Endothelial cell of umbilical vein (primary cell): ENCODE measurements around the gene SAMD14. TPM values are rescaled to one million over a fixed set of nuclear protein-coding genes. Genes with fewer than 3 reads are reported as not detected.

Experiments used
- BruUV-seq: library from RNA; stranded (reverse); fragments of 400-500 nt; replicated peaks from 2 replicates; lab custom pipeline; 2021; lab: Mats Ljungman, UMichigan
- CTCF ChIA-PET: fragments of 300-600, 350-600 bp; sonication (Branson Sonifier 250); formaldehyde crosslinking; loops from one replicate; lab custom pipeline; 2021; ENCODE audit warnings: antibody characterized with exemption, inconsistent platforms; lab: Charles Lee
- POLR2A ChIA-PET: fragments of 300-600, 350-600 bp; sonication (Branson Sonifier 250); formaldehyde crosslinking; loops from one replicate; lab custom pipeline; 2021; ENCODE audit warnings: antibody characterized with exemption, inconsistent platforms; lab: Charles Lee
- DNase-seq: peaks from one replicate; pipeline ENCODE4 v3.0.0-alpha.2; 2011; ENCODE audit warnings: low read depth, low spot score
- FAIRE-seq: peaks from 2 replicates; lab custom pipeline; 2011; peaks lifted over from hg19 to GRCh38; lab: Jason Lieb, UNC
- H2AFZ ChIP-seq: 2 replicates; pipeline ENCODE4 v1.6.0; 2012; ENCODE audit warnings: low read depth, low read length, control low read depth, inconsistent platforms
- H3K27ac ChIP-seq: 2 replicates; pipeline ENCODE4 v1.5.1; 2011; ENCODE audit warnings: low read depth, mild to moderate bottlenecking, control low read depth, low read length, moderate library complexity; ENCODE audit not compliant: insufficient read depth
- H3K27me3 ChIP-seq, 2 experiments: 2 replicates each; pipeline versions ENCODE4 v1.6.0 to v1.6.1; 2011; ENCODE audit warnings: low read length in 2 of 2, mixed read lengths in 1 of 2; ENCODE audit not compliant: control insufficient read depth in 2 of 2, insufficient read depth in 2 of 2
- H3K36me3 ChIP-seq, 2 experiments: 2 replicates in 1 of 2; 3 replicates in 1 of 2; pipeline ENCODE4 v1.5.1; 2011; ENCODE audit warnings: low read length in 2 of 2, mild to moderate bottlenecking in 1 of 2, moderate library complexity in 1 of 2; ENCODE audit not compliant: control insufficient read depth in 2 of 2, insufficient read depth in 2 of 2; ENCODE audit errors: extremely low read depth in 1 of 2
- H3K4me1 ChIP-seq: 3 replicates; pipeline ENCODE4 v1.5.1; 2011; ENCODE audit warnings: mild to moderate bottlenecking, low read length; ENCODE audit not compliant: control insufficient read depth, insufficient read depth; ENCODE audit errors: extremely low read depth
- H3K4me2 ChIP-seq: 2 replicates; pipeline ENCODE4 v1.6.1; 2011; ENCODE audit warnings: low read length, control low read depth, mixed read lengths; ENCODE audit not compliant: insufficient read depth
- H3K4me3 ChIP-seq, 3 experiments: fragments of 200-600 bp in 1 of 3; sonication (generic), shearing (Covaris generic) in 1 of 3; replicated peaks in 1 of 3; 2 replicates each; pipeline ENCODE4 v1.5.1; 2011 to 2016; ENCODE audit warnings: control low read depth in 3 of 3, low read length in 3 of 3, mild to moderate bottlenecking in 2 of 3, inconsistent platforms in 1 of 3, low read depth in 1 of 3, moderate library complexity in 1 of 3; ENCODE audit not compliant: insufficient read depth in 1 of 3
- H3K79me2 ChIP-seq: 2 replicates; pipeline ENCODE4 v1.6.0; 2012; ENCODE audit warnings: low read length, inconsistent platforms; ENCODE audit not compliant: control insufficient read depth, insufficient read depth
- H3K9ac ChIP-seq: replicated peaks from 2 replicates; pipeline ENCODE3; 2011; ENCODE audit warnings: low read length, control low read depth; ENCODE audit not compliant: insufficient read depth; ENCODE audit errors: extremely low read depth
- H3K9me1 ChIP-seq: replicated peaks from 3 replicates; pipeline ENCODE4 v1.6.0; 2011; ENCODE audit warnings: mild to moderate bottlenecking, low read length; ENCODE audit not compliant: control insufficient read depth, insufficient read depth; ENCODE audit errors: extremely low read depth
- H3K9me3 ChIP-seq: replicated peaks from 2 replicates; pipeline ENCODE4 v1.5.1; 2012; ENCODE audit warnings: low read length, inconsistent platforms; ENCODE audit not compliant: control insufficient read depth, insufficient read depth
- H4K20me1 ChIP-seq: replicated peaks from 2 replicates; pipeline ENCODE3; 2011; ENCODE audit warnings: mild to moderate bottlenecking, low read length; ENCODE audit not compliant: control insufficient read depth, insufficient read depth; ENCODE audit errors: extremely low read depth
- EZH2 ChIP-seq: IDR thresholded peaks from 2 replicates; pipeline ENCODE4 v1.6.1; 2012; ENCODE audit warnings: borderline replicate concordance, low read depth, mild to moderate bottlenecking, moderate library complexity, low read length, inconsistent platforms; ENCODE audit not compliant: severe bottlenecking
- FOS ChIP-seq: IDR thresholded peaks from 2 replicates; pipeline ENCODE4 v1.6.1; 2011; ENCODE audit warnings: mild to moderate bottlenecking, low read length, moderate library complexity, borderline replicate concordance; ENCODE audit not compliant: insufficient read depth
- GATA2 ChIP-seq: IDR thresholded peaks from 2 replicates; pipeline ENCODE4 v1.7.0; 2011; ENCODE audit warnings: low read depth, mild to moderate bottlenecking, moderate library complexity, mixed read lengths, low read length; ENCODE audit not compliant: insufficient read length, insufficient read depth
- JUN ChIP-seq: IDR thresholded peaks from 2 replicates; pipeline ENCODE4 v1.6.1; 2011; ENCODE audit warnings: borderline replicate concordance, low read depth; ENCODE audit not compliant: insufficient read length, insufficient read depth
- MYC ChIP-seq: IDR thresholded peaks from one replicate; pipeline ENCODE4 v1.6.1; 2011; ENCODE audit warnings: mild to moderate bottlenecking, low read depth, low read length
- POLR2A ChIP-seq: IDR thresholded peaks from 2 replicates; pipeline ENCODE4 v1.6.1; 2012; ENCODE audit warnings: low read depth, mild to moderate bottlenecking, control low read depth, low read length
- POLR2AphosphoS5 ChIP-seq: IDR thresholded peaks from 2 replicates; pipeline ENCODE4 v1.6.1; 2012; ENCODE audit warnings: low read depth, mild to moderate bottlenecking, control low read depth, low read length, moderate library complexity; ENCODE audit not compliant: insufficient read depth
- dilution Hi-C: fragments of 300-500 bp; cut with MboI; formaldehyde crosslinking; loops from one replicate; pipeline ENCODE4 v1.15.0; 2019; ENCODE audit warnings: low sequenced_read_pairs; ENCODE audit not compliant: extremely low pct_ligation_motif_present
- intact Hi-C: fragments of 100-400 bp; cut with micrococcal nuclease; formaldehyde crosslinking; loops from one replicate; pipeline ENCODE4 v1.10.0; 2022
- polyA plus RNA-seq, 4 experiments: library from polyadenylated mRNA; depleted of rRNA in 3 of 4; stranded (reverse) in 3 of 4; unstranded in 1 of 4; fragments of >200 nt; gene quantifications; 2 replicates each; pipeline versions ENCODE4 v1.2.1 to v1.2.3, GENCODE V29; 2011 to 2012; ENCODE audit warnings: missing spikeins in 1 of 4
- total RNA-seq: library from RNA; stranded (reverse); gene quantifications from 2 replicates; pipeline ENCODE4 v1.2.3, GENCODE V29; 2021
- TF ChIP-seq, protein P1 (sequence below): IDR thresholded peaks from 2 replicates; pipeline ENCODE4 v1.6.1; 2011; ENCODE audit not compliant: insufficient read depth, insufficient read length
- TF ChIP-seq, protein P2 (sequence below), 2 donors: IDR thresholded peaks; 1 replicate in 1 of 2; 2 replicates in 1 of 2; pipeline ENCODE4 v1.5.1; 2011; ENCODE audit warnings: low read length in 2 of 2, mild to moderate bottlenecking in 2 of 2, moderate library complexity in 2 of 2, control low read depth in 1 of 2, inconsistent platforms in 1 of 2, low read depth in 1 of 2; ENCODE audit not compliant: insufficient read depth in 1 of 2; ENCODE audit errors: extremely low read depth in 1 of 2

SAMD14 gene
- total and polyA plus RNA-seq, 2 donors (not counting 3 experiments of a cell fraction or from before 2014, with no cell fraction given): 6.8 to 15.6 TPM

DNA sequence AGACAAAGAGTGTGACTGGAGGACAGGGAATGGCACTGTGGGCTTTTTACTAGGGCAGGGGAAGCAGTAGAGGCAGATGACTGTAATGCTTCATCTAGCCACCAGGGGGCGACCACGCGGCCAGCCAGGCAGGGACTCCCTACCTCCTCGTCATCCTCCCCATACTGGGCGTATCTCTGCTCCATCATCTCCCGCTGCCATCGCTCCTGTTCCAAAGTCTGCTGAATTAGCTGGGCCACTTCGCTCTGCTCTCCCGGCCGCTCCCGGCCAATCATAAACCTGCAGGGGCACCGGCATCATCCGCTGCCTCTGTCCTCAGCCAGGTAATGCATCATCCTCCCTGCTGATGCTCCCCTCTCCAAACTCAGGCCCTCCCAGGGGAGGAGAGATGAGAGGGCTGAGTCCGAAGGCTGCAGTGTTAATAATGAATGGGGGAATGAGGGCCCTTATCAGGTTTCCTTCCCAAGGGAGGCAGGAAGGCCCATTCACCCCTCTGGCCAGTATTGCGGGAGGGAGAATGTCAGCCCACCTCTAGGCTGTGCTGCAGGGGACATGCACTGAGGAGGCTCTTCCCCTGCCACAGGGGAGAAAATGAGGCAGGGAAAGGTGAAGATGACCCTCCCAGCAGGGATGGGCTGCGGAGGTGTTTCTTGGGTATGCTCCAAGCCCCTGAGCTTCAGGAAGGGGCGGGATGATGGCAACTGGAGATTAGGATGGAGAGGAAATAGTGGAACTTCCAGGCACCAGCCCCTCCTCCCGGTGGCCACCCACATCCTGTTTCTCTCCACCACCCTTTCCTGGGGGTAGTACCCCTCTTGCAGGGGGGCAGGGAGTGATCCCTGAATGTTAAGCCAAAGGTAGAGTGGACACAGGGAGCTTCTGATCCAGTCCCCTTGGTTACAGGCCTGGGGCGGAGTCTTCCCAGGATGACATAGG is 10.3 kb upstream of the SAMD14 start:
- FAIRE-seq (peak; percentile 96), DNase-seq (peak; percentile 78)
- Histone ChIP-seq H3K27ac (no peak overlapping the region), H3K4me2 (peak overlapping the region; percentile 0), H3K4me1 (peaks cover 32% of the 10 kb centered on the region), H3K9ac (no peak overlapping the region), H3K9me3 (no peaks in the 10 kb centered on the region), H3K36me3 (peaks cover 22 to 78% of the 10 kb centered on the region in 2 experiments), H3K9me1 (no peaks in the 10 kb centered on the region), H2AFZ (no peak overlapping the region), H4K20me1 (no peaks in the 10 kb centered on the region), H3K27me3 (no peaks in the 10 kb centered on the region), H3K4me3 (no peak overlapping the region), H3K79me2 (peaks cover 29% of the 10 kb centered on the region)
- CTCF ChIA-PET: interaction anchor here (0.6 to 4.4 kb wide), 15 partner anchors 8 to 206 kb away, joined by 3 to 37 read pairs (median 9); partner anchors contain the start of genes PPP1R9B, SAMD14 and XYLT2
- BruUV-seq: no TSS peak
- POLR2A ChIA-PET: no interaction called here
- peak; percentile 97 for TF ChIP-seq GATA2
- TF ChIP-seq POLR2A: no peak
- peak; percentile 31 for TF ChIP-seq POLR2AphosphoS5
- no peak for TF ChIP-seq MYC
- TF ChIP-seq JUN: no peak
- TF ChIP-seq, protein P1, sequence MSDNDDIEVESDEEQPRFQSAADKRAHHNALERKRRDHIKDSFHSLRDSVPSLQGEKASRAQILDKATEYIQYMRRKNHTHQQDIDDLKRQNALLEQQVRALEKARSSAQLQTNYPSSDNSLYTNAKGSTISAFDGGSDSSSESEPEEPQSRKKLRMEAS: peak; percentile 12
- TF ChIP-seq EZH2: no peak
- TF ChIP-seq, protein P2, sequence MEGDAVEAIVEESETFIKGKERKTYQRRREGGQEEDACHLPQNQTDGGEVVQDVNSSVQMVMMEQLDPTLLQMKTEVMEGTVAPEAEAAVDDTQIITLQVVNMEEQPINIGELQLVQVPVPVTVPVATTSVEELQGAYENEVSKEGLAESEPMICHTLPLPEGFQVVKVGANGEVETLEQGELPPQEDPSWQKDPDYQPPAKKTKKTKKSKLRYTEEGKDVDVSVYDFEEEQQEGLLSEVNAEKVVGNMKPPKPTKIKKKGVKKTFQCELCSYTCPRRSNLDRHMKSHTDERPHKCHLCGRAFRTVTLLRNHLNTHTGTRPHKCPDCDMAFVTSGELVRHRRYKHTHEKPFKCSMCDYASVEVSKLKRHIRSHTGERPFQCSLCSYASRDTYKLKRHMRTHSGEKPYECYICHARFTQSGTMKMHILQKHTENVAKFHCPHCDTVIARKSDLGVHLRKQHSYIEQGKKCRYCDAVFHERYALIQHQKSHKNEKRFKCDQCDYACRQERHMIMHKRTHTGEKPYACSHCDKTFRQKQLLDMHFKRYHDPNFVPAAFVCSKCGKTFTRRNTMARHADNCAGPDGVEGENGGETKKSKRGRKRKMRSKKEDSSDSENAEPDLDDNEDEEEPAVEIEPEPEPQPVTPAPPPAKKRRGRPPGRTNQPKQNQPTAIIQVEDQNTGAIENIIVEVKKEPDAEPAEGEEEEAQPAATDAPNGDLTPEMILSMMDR (IDR thresholded peaks at IDR 0.05; ENCODE audit: extremely low read depth in 1 of 2, insufficient read depth in 1 of 2, low read depth in 1 of 2, low read length in 2 of 2): peak; percentile 94 to 99
- TF ChIP-seq FOS: no peak
- intact Hi-C loops (loop anchor here (1.0 kb wide), 3 partner anchors 12 to 45 kb away; partner anchors contain the start of gene PDK2), dilution Hi-C loops (no loop called here)
